HG03469 (cell line): ENCODE data around the gene NRAP.
"Not testable (repeated sequence)": the region's sequence is repeated elsewhere in the genome, so short reads cannot be mapped to it uniquely, and the experiment has no call there.

Experiments used
- ATAC-seq: cut with Tn5 transposase; IDR thresholded peaks from one replicate; pipeline ENCODE4 v1.9.1; 2021; ENCODE audit warnings: mild to moderate bottlenecking, moderate library complexity, moderate number of reproducible peaks; ENCODE audit not compliant: unreplicated experiment

Gene NRAP

GRCh38 chr10:113683300-113683699 lies 19.5 kb upstream of the NRAP start:
- ATAC-seq, result no peak

- peak; percentile 58 for ATAC-seq
These were observed 18.0 kb upstream of the NRAP start for GRCh38 chr10:113681533-113682470.

- peak; percentile 17 for ATAC-seq
These were observed 16.6 kb upstream of the NRAP start for GRCh38 chr10:113680190-113681111.

- ATAC-seq, result peak; percentile 40
These were observed 15.8 kb upstream of the NRAP start, which contains the start of gene CASP7 for GRCh38 chr10:113679463-113680189. TSS of gene CASP7 (plus strand) at chr10:113679912. CDS start at chr10:113697494, 17,582 bp downstream.

GRCh38 chr10:113666682-113667252 lies 2.9 kb upstream of the NRAP start:
- ATAC-seq, result peak; percentile 55

- ATAC-seq, result no peak
These were observed 2.0 kb upstream of the NRAP start for GRCh38 chr10:113665806-113666354.

GRCh38 chr10:113665352-113665751 lies 1.5 kb upstream of the NRAP start:
- ATAC-seq, result no peak

- no peak for ATAC-seq
These were observed 699 bp downstream of the NRAP start for GRCh38 chr10:113663142-113663541.

- no peak for ATAC-seq
These were observed 2.5 kb downstream of the NRAP start for GRCh38 chr10:113661332-113661731.

GRCh38 chr10:113657544-113657943 lies 6.3 kb downstream of the NRAP start:
- no peak for ATAC-seq

- ATAC-seq, result no peak
These were observed 6.9 kb downstream of the NRAP start for GRCh38 chr10:113656896-113657295.

- not testable (repeated sequence) for ATAC-seq
These were observed 11.4 kb downstream of the NRAP start for GRCh38 chr10:113652456-113652855.

- no peak for ATAC-seq
These were observed 11.9 kb downstream of the NRAP start for GRCh38 chr10:113651898-113652297.

- ATAC-seq, result no peak
These were observed 12.8 kb downstream of the NRAP start for GRCh38 chr10:113651021-113651420.

- ATAC-seq, result no peak
These were observed 13.7 kb downstream of the NRAP start for GRCh38 chr10:113650172-113650571.

- no peak for ATAC-seq
These were observed 15.4 kb downstream of the NRAP start for GRCh38 chr10:113648478-113648877.

GRCh38 chr10:113647812-113648211 lies 16.0 kb downstream of the NRAP start:
- ATAC-seq, result no peak

GRCh38 chr10:113646336-113647201 lies 17.3 kb downstream of the NRAP start:
- no peak for ATAC-seq
